Heart left ventricle (tissue), 16 donors: ENCODE data around the gene SLC34A3. TPM values are rescaled to one million over a fixed set of nuclear protein-coding genes. Genes with fewer than 3 reads are reported as not detected.
A peak's percentile ranks its signal among the peaks of the same experiment; 100 is the strongest.

Experiments
- ATAC-seq, 4 donors: fragments of 200-7000 bp; cut with Tn5 transposase; one replicate each; pipeline ENCODE4 v1.9.1; 2020 to 2022; ENCODE audit warnings: moderate library complexity in 4 of 4, mild to moderate bottlenecking in 3 of 4, moderate number of reproducible peaks in 1 of 4
- DNase-seq, 5 donors: peaks; one replicate each; pipeline ENCODE4 v3.0.0-alpha.2; 2020
- H3K27ac ChIP-seq, 12 donors: fragments of 200-600 bp; sonication (generic) in 4 of 12; one replicate each; pipeline versions ENCODE4 v1.5.0 to v1.8.0; 2016 to 2022; ENCODE audit warnings: mild to moderate bottlenecking in 2 of 12
- H3K27me3 ChIP-seq, 9 donors: fragments of 200-600 bp; sonication (generic) in 2 of 9; one replicate each; pipeline versions ENCODE4 v1.5.1 to v1.8.0; 2016 to 2022; ENCODE audit warnings: mild to moderate bottlenecking in 3 of 9
- H3K36me3 ChIP-seq, 9 donors: fragments of 200-600 bp; sonication (generic) in 2 of 9; one replicate each; pipeline versions ENCODE4 v1.5.0 to v1.8.0; 2018 to 2022; ENCODE audit warnings: mild to moderate bottlenecking in 2 of 9
- H3K4me1 ChIP-seq, 12 donors: fragments of 200-600 bp; sonication (generic) in 4 of 12; one replicate each; pipeline versions ENCODE4 v1.5.0 to v1.8.0; 2016 to 2022; ENCODE audit warnings: mild to moderate bottlenecking in 3 of 12
- H3K4me3 ChIP-seq, 12 donors: fragments of 200-600 bp; sonication (generic) in 4 of 12; one replicate each; pipeline versions ENCODE4 v1.5.0 to v1.8.0; 2017 to 2022; ENCODE audit warnings: mild to moderate bottlenecking in 9 of 12, moderate library complexity in 4 of 12
- H3K9me3 ChIP-seq, 12 donors: fragments of 200-600 bp; sonication (generic) in 4 of 12; one replicate each; pipeline versions ENCODE4 v1.5.0 to v1.8.0; 2016 to 2022; ENCODE audit warnings: mild to moderate bottlenecking in 1 of 12
- CTCF ChIP-seq, 12 donors: fragments of 200-600 bp; sonication (generic) in 4 of 12; IDR thresholded peaks; one replicate each; pipeline versions ENCODE4 v1.5.0 to v1.8.0; 2018 to 2022; ENCODE audit warnings: antibody characterized with exemption in 12 of 12, mild to moderate bottlenecking in 5 of 12
- POLR2A ChIP-seq, 2 donors: fragments of 450-650 bp; IDR thresholded peaks; one replicate each; pipeline ENCODE4 v1.6.1; 2017; ENCODE audit warnings: antibody characterized with exemption in 2 of 2, mild to moderate bottlenecking in 2 of 2, moderate library complexity in 2 of 2
- WGBS, 4 donors: extraction: QIAGEN DNeasy Blood & Tissue Kit in 2 of 4; methylation state at CpG; one replicate each; pipeline versions ENCODE4 v1.1.5 to v1.1.7; 2013 to 2018; 5-methylcytosine and 5-hydroxymethylcytosine counted together
- intact Hi-C, 10 donors: fragments of 100-400 bp; cut with DNase I; formaldehyde crosslinking; loops; one replicate each; pipeline versions ENCODE4 v1.11.1 to v1.14.2; 2022
- polyA plus RNA-seq, 2 donors: library from polyadenylated mRNA; stranded (reverse); fragments of 200-250 nt; gene quantifications; one replicate each; pipeline ENCODE4 v1.2.3, GENCODE V29; 2013
- total RNA-seq, 9 donors: library from RNA; depleted of rRNA in 2 of 9; stranded (reverse); fragments of >200 nt in 2 of 9; fragmentation: NEBNext Ultra II Directional in 3 of 9; extraction: Animal tissue kit (Norgen Biotek cat#: 25700) in 3 of 9; gene quantifications; one replicate each; pipeline versions ENCODE4 v1.1.0 to v1.2.4, GENCODE V29; 2016 to 2023
- donor health status: ischemic (EF 13 %, LVEDD 7.1; RV severe dilation, severe dysfunction).
- donor health status: healthy with polysubstance abuse.
- donor health status: DM: no; HTN: yes; CAD: no.
- donor health status: DM: no; HTN: no; CAD: no.
- donor health status: ischemic (EF 25% LVEDD 6.9; RV normal size, moderate dysfunction).
- donor health status: ischemic (EF 25% LVEDD 5.7; RV mildly dilated, moderate dysfunction).
- donor health status: healthy.
- donor health status: DM: yes; HTN: yes; CAD: no.
- donor health status: ischemic (EF 35%, LVEDD 5.7; RV mildly dilated, moderate dysfunction).
- donor health status: nonischemic (EF 11% LVEDD 7.7; RV severe dilation, severe dysfunction).
- donor health status: DM: yes; HTN: yes; CAD: no.
- donor health status: PGD.
- donor health status: ischemic (EF 29% LVEDD 5.4; RV normal size, mild dysfunction).
- donor health status: nonischemic (EF 23%, LVEDD 6.1; RV moderate dilation, normal function).

The SLC34A3 gene
- total and polyA plus RNA-seq, 11 donors: not detected

- intact Hi-C loops: loop anchor here in 1 of 10 donors (1.0 kb wide), 1 partner anchor 12 kb away; the partner anchor contains the start of genes ANAPC2 and SSNA1
- Histone ChIP-seq H3K36me3 (no peaks in the 10 kb centered on the region), H3K27me3 (no peaks in the 10 kb centered on the region), H3K4me1 (peaks cover 10 to 88% (median 74%) of the 10 kb centered on the region in 12 donors), H3K27ac (peak within 1 kb of the TSS; percentile 48 to 99 (median 88)), H3K9me3 (no peaks in the 10 kb centered on the region), H3K4me3 (peak within 1 kb of the TSS; percentile 23 to 94 (median 68))
- peak; percentile 99 to 100 (median 100) for DNase-seq
- peak; percentile 97 to 99 (median 98) for ATAC-seq
- 1% methylated on average over 18 to 118 of the region's 118 CpGs for WGBS, 4 donors
- TF ChIP-seq CTCF (IDR thresholded peaks at IDR 0.05): peak in 1 of 12 donors; percentile 7
- TF ChIP-seq POLR2A (IDR thresholded peaks at IDR 0.05): peak; percentile 80 to 85
Measured at GRCh38 chr9:137200311-137201204, 30.1 kb upstream of the SLC34A3 start, which contains the start of gene TPRN. TSS of gene TPRN (minus strand) at chr9:137200741. CDS start at chr9:137200711, 30 bp downstream.

GRCh38 chr9:137201205-137201868 lies 29.4 kb upstream of the SLC34A3 start:
- ATAC-seq (no peak), DNase-seq (no peak)
- Histone ChIP-seq H3K27me3 (no peaks in the 10 kb centered on the region), H3K27ac (peak overlapping the region; percentile 48 to 99 (median 88)), H3K36me3 (no peaks in the 10 kb centered on the region), H3K9me3 (no peaks in the 10 kb centered on the region), H3K4me3 (peak overlapping the region; percentile 15 to 94 (median 68)), H3K4me1 (peaks cover 12 to 87% (median 74%) of the 10 kb centered on the region in 12 donors)
- TF ChIP-seq CTCF (IDR thresholded peaks at IDR 0.05) (no peak), POLR2A (IDR thresholded peaks at IDR 0.05) (no peak)
- intact Hi-C loops: no loop called here
- WGBS, 4 donors: 10 to 13% (median 13%) methylated on average over 23 of the region's 23 CpGs

GRCh38 chr9:137202966-137203365 lies 27.7 kb upstream of the SLC34A3 start:
- Histone ChIP-seq H3K27me3 (no peaks in the 10 kb centered on the region), H3K4me3 (peak overlapping the region in 1 of 12 donors; percentile 73), H3K4me1 (peaks cover 12 to 83% (median 69%) of the 10 kb centered on the region in 12 donors), H3K27ac (no peak overlapping the region), H3K36me3 (peaks cover 0 to 4% (median 0%) of the 10 kb centered on the region in 9 donors), H3K9me3 (no peaks in the 10 kb centered on the region)
- ATAC-seq (no peak), DNase-seq (no peak)
- TF ChIP-seq CTCF (IDR thresholded peaks at IDR 0.05): no peak
- no peak for TF ChIP-seq POLR2A (IDR thresholded peaks at IDR 0.05)
- intact Hi-C loops: no loop called here
- WGBS, 4 donors: 56 to 74% (median 71%) methylated on average over 8 of the region's 8 CpGs
